HG03139 (cell line): ENCODE measurements around the gene TIPRL.
"Not testable (repeated sequence)": the region's sequence is repeated elsewhere in the genome, so short reads cannot be mapped to it uniquely, and the experiment has no call there.

ENCODE experiments used
- ATAC-seq: cut with Tn5 transposase; IDR thresholded peaks from one replicate; pipeline ENCODE4 v1.9.1; 2021; ENCODE audit not compliant: unreplicated experiment

TIPRL gene

DNA sequence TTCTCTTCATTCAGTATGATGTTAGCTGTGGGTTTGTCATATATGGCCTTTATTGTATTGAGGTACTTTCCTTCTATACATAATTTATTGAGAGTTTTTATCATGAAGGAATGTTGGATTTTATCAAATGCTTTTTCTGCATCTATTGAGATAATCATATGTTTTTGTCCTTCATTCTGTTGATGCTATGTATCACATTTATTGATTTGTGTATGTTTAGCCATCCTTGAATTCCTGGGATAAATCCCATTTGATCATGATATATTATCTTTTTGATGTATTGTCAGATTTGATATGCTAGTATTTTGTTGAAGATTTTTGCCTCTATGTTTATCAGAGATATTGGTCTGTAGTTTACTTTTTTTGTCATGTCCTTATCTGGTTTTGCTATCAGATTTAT, 21.1 kb upstream of the TIPRL start:
- no peak for ATAC-seq

DNA sequence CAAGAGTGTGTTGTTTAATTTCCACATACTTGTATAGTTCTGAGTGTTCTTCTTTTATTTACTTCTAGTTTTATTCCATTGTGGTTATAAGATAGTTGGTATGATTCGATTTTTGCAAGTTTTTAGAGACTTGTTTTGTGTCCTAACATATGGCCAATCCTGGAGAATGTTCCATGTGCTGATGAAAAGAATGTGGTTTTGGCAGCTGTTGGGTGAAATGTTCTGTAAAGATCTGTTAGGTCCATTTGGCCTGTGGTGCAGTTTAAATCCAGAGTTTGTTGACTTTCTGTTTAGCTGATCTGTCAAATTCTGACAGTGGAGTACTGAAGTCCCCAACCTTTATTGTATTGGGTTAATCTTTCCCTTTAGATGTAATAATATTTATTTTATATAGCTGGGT, 19.5 kb upstream of the TIPRL start:
- no peak for ATAC-seq

DNA sequence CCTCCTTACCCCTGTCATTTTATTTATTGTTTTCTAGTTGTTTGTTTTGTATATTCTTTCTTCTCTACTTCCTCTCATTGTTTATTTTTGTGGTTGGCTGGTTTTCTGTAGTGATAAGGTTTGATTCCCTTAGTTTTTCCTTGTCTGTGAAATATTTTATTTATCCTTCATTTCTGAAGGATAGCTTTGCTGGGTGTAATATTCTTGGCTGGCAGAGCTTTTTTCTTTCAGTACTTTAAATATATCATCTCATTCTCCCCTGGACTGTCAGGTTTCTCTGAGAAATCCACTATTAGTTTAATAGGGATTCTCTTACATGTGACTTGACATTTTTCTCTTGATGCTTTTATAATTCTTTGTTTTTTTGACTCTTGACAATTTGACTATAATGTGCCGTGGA, 18.8 kb upstream of the TIPRL start:
- no peak for ATAC-seq

DNA sequence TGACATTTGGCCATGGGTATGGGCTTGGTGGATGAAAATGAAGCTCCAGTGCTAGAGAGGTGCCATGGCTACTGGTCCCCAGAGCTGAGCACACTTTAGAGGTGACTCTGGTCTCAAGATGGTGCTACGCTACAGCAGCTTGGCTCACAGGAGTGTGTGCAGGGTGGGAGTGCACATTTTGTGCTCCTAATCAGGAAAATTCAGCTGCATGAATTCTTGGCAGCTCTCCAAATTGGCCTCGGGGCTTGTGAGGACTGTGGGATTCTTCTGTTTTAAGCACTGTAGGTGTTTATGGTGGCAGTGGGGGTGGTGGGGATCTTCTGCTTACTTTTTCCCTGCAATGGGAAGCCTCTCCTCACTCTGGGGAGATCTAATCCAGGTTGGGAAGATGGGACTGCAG, 17.3 kb upstream of the TIPRL start:
- no peak for ATAC-seq

DNA sequence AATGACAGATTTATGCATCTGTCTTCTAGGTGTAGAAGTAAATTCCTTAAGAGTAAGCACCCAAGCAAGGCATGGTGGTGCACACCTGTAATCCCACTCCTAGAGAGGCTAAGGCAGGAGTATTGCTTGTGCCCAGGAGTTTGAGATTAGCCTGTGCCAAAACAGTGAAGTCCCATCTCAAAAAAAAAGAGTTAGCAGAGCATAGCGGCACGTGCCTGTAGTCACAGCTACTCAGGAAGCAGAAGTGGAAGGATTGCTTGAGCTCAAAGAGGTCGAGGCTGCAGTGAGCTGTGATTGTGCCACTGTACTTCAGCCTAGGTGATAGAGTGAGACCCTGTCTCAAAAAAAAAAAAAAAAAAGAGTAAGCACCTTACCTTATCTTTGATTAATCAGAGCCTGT, 15.1 kb upstream of the TIPRL start:
- no peak for ATAC-seq

DNA sequence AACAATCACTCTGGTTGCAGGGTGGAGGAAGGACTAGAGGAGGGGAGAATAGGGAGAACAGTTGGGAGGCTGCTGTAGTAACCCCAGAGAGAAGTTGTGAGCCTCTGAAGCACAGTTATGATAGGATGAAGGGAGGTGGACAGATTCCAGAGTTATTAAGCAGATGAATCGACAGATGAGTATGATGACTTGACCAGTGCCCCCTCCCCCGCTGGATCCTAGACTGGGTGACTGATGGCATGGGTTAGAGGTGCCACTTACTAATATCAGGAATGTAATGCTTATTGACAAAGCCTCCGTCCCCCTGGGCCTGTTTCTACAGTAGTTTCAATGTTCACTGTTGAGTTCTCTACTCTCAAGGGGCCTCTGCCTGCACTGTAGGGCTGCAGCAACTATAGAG, 14.0 kb upstream of the TIPRL start:
- ATAC-seq: no peak

DNA sequence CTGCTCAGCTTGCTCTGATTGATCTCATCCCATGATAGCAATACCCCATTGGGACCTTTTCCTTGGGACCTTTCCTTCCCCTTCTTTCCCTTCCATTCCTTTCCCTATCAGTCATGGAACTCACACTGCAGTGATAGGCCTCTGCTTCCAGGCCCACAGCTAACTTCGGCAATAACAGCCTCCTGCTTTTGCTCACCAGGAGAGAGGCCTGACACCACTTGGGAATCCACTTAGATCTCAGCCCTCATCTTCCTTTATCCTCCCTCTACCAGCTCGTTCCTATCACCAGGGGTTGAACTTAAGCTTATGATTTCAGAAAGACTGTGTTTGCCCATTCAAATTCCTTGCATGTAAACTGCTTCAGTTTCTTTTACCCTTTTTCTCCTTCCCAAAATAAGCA, 11.0 kb upstream of the TIPRL start:
- no peak for ATAC-seq

DNA sequence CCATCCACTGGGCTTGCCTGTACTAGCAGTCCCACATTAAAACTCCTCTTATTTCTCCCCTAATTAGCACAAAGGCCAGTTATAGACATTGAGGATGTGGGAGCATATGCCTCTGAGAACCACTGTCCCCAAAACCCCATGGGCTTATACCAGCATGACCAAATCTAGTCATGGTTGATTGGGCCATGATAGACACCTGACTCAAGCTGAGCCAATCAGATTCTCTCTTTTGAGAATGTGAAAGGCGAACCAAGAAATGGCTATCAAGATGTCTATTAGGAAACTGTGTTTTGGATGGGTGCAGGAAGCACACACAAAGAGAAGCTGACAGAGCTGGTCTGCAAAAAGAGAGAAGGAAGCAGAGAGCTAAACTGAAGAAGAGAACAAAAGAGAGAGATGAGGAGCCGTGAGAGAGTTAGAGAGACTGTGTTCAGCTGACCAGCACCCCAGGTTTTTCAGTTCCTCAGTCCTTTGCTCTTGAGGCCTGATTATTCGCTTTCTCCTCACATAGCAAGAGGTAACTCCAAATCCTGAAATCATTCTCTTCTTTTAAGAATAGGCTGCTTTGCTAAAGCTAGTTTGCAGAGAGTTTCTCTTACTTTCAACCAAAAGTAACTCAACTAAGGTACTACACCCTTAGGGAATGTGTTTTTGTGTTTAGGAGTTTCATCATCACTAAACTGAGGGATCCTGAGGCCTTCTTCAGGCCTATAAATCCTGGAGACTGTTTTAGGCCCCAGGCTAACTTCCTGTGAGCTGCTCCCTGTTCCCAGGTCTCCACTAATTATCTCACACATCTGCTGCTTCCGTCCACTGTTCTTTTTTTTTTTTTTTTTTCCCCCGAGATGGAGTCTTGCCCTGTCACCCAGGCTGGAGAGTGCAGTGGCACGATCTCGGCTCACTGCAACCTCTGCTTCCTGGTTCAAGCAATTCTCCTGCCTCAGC, 7.9 kb upstream of the TIPRL start:
- no peak for ATAC-seq

DNA sequence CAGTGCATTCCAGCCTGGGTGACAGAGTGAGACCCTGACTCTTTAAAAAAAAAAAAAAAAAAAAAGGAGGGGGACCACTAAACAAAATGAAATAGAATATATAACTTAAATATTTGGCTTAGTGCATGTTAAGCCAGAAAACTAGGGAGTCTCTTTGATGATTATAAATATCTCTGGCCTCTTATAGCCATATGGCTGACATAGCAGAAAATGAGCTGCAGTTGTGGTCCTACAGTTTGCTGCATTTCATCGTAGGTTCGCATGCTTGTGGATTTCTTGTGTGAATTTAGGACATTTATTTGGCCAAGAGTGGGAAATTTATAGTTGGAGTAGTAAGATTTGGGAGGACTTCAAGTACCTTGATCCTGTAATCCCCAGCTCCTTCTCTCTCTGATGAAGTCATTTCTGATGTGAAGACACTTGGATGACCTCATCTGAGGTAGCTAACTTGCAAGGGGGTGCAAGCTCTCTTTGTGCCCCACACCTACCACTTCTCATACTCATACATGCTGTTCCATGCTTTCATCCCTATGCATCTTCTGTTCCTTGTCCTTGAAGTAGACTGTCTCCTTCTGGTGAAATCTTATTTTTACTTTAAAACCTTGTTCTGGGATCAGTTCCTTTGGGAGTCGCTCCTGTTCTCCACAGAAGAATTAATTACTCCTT, 6.4 kb upstream of the TIPRL start:
- ATAC-seq: no peak

DNA sequence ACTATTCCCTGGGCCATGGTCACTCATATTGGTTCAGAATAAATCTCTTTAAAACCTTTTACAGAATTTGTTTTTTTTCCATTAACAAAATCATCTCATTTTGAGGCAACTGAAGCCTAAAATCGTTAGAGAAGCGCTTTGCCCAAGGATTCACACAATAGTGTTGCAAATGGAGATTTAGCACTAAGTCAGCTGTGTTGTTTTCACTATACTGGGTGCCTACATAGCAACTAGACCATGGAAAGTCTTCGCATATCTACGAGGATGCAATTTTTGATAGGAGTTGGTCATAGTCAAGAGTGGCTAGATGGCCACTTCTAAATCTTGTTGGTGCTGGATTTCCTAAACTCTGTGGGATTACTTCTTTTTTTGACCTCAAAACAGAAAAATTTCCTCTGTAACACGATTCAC, 530 bp upstream of the TIPRL start:
- no peak for ATAC-seq

DNA sequence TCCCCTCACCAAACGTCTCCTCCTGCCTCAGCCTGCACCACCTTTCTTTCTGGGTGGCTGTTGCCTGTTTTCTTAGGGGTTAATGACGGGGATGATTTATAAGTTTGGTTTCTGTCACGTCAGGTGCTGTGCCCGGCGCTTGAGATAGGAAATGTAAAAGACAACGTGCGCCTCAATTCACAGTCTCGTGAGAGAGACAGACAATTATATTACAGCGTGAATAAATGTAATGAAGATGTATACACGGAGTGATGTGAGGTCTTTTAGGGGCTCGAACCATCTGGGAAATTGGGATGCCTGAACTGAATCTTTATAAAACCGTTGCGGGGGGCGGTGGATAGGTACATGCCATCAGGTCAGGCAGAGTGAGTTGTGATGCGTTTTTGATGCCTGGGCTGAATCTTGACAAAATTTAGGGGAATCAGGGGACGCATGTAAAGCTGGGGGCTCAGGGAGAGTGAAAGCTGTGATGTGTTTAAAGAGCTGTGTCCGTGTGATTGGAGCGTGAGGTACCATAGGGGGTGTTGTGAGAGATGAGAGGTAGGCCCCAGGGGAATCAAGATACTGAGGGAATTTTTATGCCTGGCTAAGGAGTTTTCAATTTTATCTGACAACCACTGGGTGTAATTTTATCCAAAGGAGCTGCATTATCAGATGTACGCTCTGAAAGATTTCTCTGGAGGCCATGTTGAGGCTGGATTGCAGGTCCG, 831 bp downstream of the TIPRL start:
- no peak for ATAC-seq

DNA sequence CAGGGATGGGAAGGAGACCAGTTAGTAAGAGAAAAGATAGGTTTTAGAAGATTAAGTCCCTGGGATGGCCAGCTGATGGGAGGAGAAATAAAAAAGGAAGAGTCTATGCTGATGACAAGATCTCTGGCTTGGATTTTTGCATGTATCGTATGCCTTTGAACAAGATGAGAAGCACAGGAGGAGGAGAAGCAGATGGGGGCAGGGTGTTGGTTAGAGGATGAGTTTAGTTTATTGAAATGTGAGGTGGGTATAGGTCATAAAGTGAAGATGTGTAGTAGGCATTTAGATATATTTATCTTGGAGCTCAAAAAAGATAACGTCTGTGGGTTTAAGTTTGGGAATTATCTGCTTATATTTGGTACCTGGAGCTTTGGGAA, 1.4 kb downstream of the TIPRL start:
- no peak for ATAC-seq

DNA sequence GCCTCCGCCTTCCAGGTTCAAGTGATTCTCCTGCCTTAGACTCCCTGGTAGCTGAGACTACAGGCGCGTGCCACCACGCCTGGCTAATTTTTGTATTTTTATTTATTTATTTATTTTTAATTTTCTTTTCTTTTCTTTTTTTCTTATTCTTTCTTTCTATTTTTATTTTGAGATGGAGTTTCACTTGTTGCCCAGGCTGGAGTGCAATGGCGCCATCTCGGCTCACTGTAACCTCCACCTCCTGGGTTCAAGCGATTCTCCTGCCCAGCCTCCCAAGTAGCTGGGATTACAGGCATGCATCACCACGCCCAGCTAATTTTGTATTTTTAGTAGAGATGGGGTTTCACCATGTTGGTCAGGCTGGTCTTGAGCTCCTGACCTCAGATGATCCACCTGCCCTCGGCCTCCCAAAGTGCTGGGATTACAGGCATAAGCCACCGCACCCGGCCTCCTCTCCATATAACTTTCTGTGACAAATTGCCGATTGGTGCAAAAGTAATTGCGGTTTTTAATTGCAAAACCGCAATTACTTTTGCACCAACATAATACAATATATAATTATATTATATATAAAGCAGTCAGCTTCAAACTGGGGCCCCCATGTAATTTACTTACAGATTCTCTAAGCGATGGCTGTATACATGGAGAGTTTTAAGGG, 2.4 kb downstream of the TIPRL start:
- ATAC-seq: not testable (repeated sequence)

DNA sequence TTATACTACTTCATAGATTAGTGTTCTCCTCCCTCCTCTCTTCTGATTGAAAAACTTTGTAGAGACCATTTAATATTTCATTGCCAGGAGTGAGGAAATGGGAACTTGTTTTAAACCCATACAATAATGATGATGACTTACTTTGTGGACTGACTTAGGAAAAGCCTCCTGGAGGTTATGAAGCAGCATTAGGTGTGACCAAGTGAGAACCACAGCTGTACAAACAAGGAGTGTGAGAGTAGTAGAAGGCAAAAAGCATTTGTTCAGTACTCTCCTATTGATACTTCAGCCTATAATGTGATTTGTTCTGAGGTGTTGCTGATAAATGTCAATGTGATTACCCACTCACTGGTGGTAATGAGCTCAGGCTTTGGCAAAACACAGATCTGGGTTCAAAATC, 8.4 kb downstream of the TIPRL start:
- no peak for ATAC-seq

DNA sequence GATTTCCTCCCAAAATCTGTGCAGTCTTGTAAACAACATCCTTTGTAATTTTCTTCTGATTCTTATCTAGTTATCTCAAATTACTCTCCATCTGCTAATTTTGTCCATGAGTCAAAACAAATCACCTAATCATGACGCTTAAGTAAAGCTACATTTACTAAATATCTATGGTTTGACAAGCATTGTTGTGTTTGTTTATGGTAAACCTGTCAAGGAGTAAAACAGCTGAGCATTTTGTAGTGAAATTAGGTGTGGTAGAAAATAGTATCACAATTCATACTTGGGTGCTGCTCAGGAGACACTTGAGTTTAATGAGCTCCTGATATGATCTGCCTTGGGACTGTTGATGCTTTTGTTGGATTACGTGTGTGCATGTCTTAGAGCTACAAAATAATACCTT, 11.6 kb downstream of the TIPRL start:
- ATAC-seq: no peak

DNA sequence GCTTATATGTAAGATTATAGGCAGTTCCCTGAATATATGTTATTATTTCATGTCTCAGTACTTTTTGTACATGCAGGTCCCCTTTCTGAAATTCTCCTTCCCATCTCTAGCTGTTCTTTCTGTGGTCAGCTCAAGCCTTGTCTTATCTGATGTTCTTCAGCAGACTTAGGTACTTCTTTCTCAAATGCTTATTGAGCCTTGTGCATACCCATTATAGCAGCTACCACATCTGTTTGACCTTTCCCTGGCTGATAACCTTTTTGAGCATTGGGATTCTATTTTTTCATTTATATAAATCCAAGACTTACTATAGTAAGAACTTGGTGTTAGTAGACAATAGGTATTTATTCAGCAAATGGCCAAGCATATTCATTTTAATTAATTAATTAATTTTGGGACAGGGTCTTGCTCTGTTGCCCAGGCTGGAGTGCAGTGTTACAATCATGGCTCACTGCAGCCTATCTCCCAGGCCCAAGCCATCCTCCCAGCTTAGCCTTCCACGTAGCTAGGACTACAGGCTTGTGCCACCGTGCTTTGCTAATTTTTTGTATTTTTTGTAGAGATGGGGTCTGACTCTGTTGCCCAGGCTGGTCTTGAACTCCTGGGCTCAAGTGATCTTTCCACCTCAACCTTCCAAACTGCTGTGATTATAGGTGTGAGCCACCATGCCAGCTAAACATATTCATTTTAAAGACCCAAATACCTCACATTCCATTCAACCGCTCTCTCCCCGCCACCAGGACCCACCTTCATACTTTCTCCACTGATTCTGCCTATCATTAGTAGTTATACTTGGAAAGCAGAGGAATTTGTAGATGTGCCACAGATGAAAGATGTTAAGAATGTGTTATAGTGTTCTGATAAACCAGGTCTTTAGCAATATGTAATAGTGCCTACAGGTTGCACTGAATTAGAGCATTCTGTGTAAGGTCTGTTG, 16.7 kb downstream of the TIPRL start:
- ATAC-seq: no peak

DNA sequence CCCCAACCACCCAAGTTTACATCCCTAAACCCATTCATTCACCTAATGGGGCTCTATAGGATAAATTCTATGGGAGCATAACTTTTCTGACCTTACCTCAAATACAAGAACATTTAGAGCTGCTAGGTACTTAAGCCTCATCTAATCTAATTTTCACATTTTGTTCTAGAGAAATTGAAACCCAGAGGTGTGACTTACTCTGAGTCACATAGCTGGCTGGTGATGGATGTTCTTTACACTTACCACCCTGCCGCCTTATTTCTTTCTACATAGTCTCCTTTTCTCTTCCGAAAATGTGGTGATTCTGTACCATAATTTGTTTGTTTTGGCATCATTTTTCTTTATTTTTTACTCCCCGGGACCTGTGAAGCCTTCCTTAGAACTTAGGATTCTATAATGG, 20.3 kb downstream of the TIPRL start:
- no peak for ATAC-seq

DNA sequence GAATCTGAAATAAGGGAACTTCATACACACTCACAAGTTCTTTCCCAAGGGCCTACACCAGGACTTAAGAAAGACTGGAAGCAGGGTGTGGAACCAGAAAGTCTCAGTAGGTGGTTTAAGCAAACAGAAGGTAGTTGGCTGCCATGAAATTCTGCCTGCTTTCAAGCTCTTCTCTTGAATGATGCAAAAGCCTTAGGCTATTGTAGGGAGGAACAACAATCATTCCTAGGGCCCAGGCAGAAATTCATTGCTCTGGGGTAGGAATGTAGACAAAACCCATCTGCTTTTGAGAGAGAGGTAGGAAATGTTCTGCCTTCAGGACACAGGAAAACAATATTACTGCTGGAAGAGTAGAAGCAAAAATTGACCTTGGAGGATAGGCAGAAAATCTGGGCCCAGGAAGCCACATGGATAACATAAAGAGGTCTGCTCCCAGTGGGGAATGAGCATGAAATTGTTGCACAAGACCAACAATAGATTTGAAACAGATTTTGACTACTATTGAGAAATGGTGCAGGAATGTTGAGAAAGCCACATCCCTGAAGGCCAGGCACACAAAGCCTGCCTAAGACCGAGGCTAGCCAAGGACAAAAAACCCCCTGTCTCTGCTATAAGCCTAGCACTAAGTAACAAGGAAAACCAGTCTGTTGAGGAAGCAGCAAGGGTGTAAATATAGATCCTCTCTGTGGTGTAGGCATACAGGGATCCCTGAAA, 24.3 kb downstream of the TIPRL start:
- ATAC-seq: no peak

DNA sequence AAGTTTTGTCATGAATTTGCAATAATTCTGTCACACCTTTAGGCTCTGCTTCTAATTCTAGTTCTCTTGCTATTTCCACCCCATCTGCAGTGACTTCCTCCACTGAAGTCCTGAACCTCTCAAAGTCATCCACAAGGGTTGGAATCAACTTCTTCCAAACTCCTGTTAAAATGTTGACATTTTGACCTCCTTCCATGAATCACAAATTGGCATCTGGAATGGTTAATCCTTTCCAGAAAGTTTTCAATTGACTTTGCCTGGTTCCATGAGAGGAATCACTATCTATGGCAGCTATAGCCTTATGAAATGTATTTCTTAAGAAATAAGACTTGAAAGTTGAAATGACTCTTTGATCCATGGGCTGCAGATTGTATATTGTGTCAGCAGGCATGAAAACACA, 27.3 kb downstream of the TIPRL start:
- ATAC-seq: no peak

DNA sequence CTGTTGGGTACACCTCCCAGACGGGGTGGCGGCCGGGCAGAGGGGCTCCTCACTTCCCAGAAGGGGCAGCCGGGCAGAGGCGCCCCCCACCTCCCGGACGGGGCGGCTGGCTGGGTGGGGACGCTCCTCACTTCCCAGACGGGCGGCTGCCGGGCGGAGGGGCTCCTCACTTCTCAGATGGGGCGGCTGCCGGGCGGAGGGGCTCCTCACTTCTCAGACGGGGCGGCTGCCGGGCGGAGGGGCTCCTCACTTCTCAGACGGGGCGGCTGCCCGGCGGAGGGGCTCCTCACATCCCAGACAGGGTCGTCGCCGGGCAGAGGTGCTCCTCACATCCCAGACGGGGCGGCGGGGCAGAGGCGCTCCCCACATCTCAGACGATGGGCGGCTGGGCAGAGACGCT, 28.9 kb downstream of the TIPRL start:
- not testable (repeated sequence) for ATAC-seq
